Colonic mucosa (tissue), 4 donors: ENCODE data around the gene TTLL11. TPM values are rescaled to one million over a fixed set of nuclear protein-coding genes. Genes with fewer than 3 reads are reported as not detected.

Source experiments
- DNase-seq: peaks from one replicate; pipeline ENCODE4 v3.0.0-alpha.2; 2020
- H3K27ac ChIP-seq: fragments of 200-600 bp; one replicate; pipeline ENCODE4 v1.8.0; 2021
- H3K27me3 ChIP-seq: fragments of 200-600 bp; one replicate; pipeline ENCODE4 v1.8.0; 2021
- H3K36me3 ChIP-seq: fragments of 200-600 bp; one replicate; pipeline ENCODE4 v1.8.0; 2021
- H3K4me1 ChIP-seq: fragments of 200-600 bp; one replicate; pipeline ENCODE4 v1.8.0; 2021; ENCODE audit warnings: mild to moderate bottlenecking
- H3K4me3 ChIP-seq: fragments of 200-600 bp; one replicate; pipeline ENCODE4 v1.8.0; 2021
- H3K9ac ChIP-seq, 2 donors: one replicate each; pipeline ENCODE4 v1.7.0; 2013; ENCODE audit warnings: control low read depth in 2 of 2, low read depth in 2 of 2, low read length in 2 of 2
- H3K9me3 ChIP-seq: fragments of 200-600 bp; one replicate; pipeline ENCODE4 v1.8.0; 2021
- intact Hi-C: fragments of 100-400 bp; cut with DNase I; formaldehyde crosslinking; loops from one replicate; pipeline ENCODE4 v1.14.1; 2022
- total RNA-seq, 2 donors: library from RNA; stranded (reverse); fragmentation: NEBNext Ultra II Directional in 1 of 2; extraction: Animal tissue kit (Norgen Biotek cat#: 25700) in 1 of 2; gene quantifications; one replicate each; pipeline ENCODE4 v1.2.1, GENCODE V29; 2021
- TF ChIP-seq, protein P1 (sequence below): fragments of 200-600 bp; IDR thresholded peaks from one replicate; pipeline ENCODE4 v1.8.0; 2022; ENCODE audit warnings: antibody characterized with exemption, mild to moderate bottlenecking
- donor health status: healthy.
- donor health status: DM: no; HTN: no; CAD: no.
- donor health status: DM: no; HTN: no; CAD: no.

The TTLL11 gene
- total RNA-seq, 2 donors from 2014 or later, result 5.1 to 5.5 TPM

DNA sequence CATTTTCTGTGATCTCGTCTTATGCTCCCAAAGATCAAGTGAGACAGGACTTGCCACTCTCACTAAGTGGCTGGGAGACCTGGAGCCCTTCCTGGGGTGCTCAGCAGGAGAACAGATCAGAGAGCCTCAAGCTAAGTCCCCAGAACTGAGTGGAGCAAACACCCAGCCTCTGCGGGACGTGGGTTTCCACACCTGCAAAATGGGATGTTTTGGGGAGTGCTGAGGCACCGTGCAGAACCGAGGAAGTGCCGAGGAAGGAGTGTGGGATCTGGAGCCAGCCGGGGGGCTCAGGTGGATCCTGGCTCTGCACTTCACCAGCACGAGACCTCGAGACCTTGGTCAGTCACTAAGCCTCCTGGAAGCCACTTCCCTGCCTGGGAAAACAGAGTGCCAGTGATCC lies 275.6 kb downstream of the TTLL11 start:
- H3K27ac ChIP-seq, result no peak overlapping the region
- intact Hi-C loops, result no loop called here
- no peak overlapping the region for H3K4me3 ChIP-seq
- TF ChIP-seq, protein P1, sequence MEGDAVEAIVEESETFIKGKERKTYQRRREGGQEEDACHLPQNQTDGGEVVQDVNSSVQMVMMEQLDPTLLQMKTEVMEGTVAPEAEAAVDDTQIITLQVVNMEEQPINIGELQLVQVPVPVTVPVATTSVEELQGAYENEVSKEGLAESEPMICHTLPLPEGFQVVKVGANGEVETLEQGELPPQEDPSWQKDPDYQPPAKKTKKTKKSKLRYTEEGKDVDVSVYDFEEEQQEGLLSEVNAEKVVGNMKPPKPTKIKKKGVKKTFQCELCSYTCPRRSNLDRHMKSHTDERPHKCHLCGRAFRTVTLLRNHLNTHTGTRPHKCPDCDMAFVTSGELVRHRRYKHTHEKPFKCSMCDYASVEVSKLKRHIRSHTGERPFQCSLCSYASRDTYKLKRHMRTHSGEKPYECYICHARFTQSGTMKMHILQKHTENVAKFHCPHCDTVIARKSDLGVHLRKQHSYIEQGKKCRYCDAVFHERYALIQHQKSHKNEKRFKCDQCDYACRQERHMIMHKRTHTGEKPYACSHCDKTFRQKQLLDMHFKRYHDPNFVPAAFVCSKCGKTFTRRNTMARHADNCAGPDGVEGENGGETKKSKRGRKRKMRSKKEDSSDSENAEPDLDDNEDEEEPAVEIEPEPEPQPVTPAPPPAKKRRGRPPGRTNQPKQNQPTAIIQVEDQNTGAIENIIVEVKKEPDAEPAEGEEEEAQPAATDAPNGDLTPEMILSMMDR, result no peak
- no peaks in the 10 kb centered on the region for H3K36me3 ChIP-seq
- no peaks in the 10 kb centered on the region for H3K9me3 ChIP-seq
- no peak for DNase-seq
- no peak overlapping the region for H3K9ac ChIP-seq
- H3K27me3 ChIP-seq, result no peaks in the 10 kb centered on the region
- no peaks in the 10 kb centered on the region for H3K4me1 ChIP-seq

DNA sequence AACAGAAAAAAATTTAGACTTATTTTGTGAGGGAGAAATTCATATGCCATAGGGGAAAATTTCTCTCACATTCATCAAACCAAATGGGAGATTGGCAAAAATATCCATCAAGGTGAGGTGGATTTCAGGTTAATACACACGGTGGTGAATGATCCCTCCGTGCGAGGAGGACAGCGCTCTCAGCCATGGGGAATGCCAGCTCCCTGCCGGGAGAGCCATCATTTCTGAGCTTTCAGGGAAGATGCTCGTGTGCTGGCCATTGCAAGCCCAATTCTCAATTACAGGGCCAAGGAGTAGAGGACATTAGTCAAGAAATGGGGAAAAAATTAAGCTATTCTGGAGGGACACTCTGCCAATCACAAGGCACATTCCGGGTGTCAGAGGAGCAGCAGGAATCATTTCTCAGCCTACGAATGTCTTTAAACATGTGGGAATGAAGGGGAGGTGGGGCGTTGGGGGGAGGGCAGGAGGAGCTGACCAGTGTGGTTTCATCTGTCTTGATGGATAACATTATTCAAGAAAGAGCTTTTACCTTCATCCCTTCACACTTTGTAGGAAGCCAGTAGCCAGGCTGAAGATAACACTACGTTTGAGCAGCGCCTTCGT lies 276.2 kb downstream of the TTLL11 start:
- no peaks in the 10 kb centered on the region for H3K36me3 ChIP-seq
- no peak overlapping the region for H3K9ac ChIP-seq
- no peaks in the 10 kb centered on the region for H3K4me1 ChIP-seq
- H3K4me3 ChIP-seq, result no peak overlapping the region
- intact Hi-C loops, result no loop called here
- no peak overlapping the region for H3K27ac ChIP-seq
- no peaks in the 10 kb centered on the region for H3K27me3 ChIP-seq
- no peak for DNase-seq
- TF ChIP-seq, protein P1, result no peak
- H3K9me3 ChIP-seq, result no peaks in the 10 kb centered on the region

DNA sequence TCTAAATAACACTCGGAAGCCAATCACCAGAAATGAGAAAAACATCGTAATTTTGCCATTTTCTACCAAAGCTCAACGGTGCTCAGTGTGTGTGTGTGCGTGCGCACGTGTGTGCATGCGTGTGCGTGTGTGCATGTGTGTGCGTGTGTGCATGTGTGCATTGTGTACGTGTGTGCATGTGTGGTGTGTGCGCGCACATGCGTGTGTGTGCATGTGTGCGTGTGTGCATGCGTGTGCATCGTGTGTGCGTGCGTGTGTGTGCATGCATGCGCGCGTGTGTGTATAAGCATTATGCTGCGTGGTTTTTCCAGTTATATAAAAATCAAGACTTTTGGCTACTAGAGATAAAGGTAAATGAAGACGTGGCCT lies 276.7 kb downstream of the TTLL11 start:
- Histone ChIP-seq H3K4me3 (no peak overlapping the region), H3K36me3 (no peaks in the 10 kb centered on the region), H3K4me1 (no peaks in the 10 kb centered on the region), H3K9me3 (no peaks in the 10 kb centered on the region), H3K27me3 (no peaks in the 10 kb centered on the region), H3K9ac (no peak overlapping the region), H3K27ac (no peak overlapping the region)
- no peak for DNase-seq
- TF ChIP-seq, protein P1, result no peak
- intact Hi-C loops, result no loop called here

DNA sequence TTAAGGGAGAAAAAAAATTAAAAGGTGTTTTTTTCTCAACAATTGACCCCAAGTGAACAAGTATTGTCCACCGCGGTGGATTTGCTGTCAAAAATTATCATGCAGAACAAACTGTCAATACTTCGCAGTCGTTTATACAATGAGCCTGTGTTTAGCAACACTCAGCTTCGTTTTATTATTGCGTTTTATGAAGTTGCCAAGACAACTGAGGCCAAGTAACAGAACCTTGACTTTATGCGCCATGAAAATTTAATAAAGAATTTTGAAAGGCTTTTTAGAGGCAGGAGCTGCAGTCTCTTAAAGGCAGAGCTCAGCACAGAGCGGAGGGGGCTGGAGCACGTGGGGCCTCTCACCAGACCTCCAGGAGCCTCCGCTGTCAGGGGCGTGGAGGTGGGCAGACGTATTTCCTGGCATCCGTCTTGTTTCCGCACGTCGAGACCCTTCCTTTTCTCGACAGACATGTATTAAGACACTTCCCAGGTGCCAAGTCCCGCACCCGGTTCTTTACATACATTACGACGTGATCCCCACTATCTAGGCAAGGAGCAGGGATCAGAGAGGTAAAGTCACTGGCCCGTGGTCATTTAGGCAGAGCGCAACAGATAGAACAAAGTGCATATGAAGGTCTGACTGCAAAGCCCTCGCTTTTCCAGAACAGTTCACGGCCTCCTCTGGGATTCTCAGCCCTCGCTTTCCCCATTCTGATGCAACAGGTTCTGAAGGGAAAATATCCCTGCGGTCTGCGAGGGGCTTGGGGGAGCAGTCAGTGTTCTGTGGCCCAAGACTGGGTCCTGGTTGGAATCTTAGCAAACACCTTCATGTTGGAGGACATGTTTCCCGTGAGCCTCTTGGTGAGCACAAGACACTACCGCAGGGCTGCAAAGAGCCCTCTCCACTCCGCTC lies 277.3 kb downstream of the TTLL11 start:
- DNase-seq, result no peak
- no peak overlapping the region for H3K27ac ChIP-seq
- H3K9me3 ChIP-seq, result no peaks in the 10 kb centered on the region
- no peak overlapping the region for H3K4me3 ChIP-seq
- intact Hi-C loops, result no loop called here
- no peaks in the 10 kb centered on the region for H3K27me3 ChIP-seq
- H3K36me3 ChIP-seq, result no peaks in the 10 kb centered on the region
- no peaks in the 10 kb centered on the region for H3K4me1 ChIP-seq
- H3K9ac ChIP-seq, result no peak overlapping the region
- TF ChIP-seq, protein P1, result no peak

GRCh38 chr9:121815084-121815483 lies 278.0 kb downstream of the TTLL11 start:
- Histone ChIP-seq H3K4me1 (no peaks in the 10 kb centered on the region), H3K4me3 (no peak overlapping the region), H3K36me3 (no peaks in the 10 kb centered on the region), H3K27me3 (no peaks in the 10 kb centered on the region), H3K9ac (no peak overlapping the region), H3K9me3 (no peaks in the 10 kb centered on the region), H3K27ac (no peak overlapping the region)
- intact Hi-C loops, result no loop called here
- TF ChIP-seq, protein P1, result no peak
- DNase-seq, result no peak
